GM23248 (cell line): ENCODE results near the gene PPP2R5B.

ENCODE experiments used
- EZH2 ChIP-seq: fragments of 200-600 bp; sonication (generic); IDR thresholded peaks from 2 replicates; pipeline ENCODE4 v1.6.1; 2018; ENCODE audit warnings: antibody characterized with exemption, mild to moderate bottlenecking; ENCODE audit not compliant: insufficient read depth, poor library complexity, severe bottlenecking
- EZH2phosphoT487 ChIP-seq: fragments of 200-600 bp; sonication (generic); IDR thresholded peaks from 2 replicates; pipeline ENCODE4 v1.6.1; 2018; ENCODE audit warnings: antibody characterized with exemption, moderate library complexity, mild to moderate bottlenecking, low read depth; ENCODE audit not compliant: insufficient read depth

DNA sequence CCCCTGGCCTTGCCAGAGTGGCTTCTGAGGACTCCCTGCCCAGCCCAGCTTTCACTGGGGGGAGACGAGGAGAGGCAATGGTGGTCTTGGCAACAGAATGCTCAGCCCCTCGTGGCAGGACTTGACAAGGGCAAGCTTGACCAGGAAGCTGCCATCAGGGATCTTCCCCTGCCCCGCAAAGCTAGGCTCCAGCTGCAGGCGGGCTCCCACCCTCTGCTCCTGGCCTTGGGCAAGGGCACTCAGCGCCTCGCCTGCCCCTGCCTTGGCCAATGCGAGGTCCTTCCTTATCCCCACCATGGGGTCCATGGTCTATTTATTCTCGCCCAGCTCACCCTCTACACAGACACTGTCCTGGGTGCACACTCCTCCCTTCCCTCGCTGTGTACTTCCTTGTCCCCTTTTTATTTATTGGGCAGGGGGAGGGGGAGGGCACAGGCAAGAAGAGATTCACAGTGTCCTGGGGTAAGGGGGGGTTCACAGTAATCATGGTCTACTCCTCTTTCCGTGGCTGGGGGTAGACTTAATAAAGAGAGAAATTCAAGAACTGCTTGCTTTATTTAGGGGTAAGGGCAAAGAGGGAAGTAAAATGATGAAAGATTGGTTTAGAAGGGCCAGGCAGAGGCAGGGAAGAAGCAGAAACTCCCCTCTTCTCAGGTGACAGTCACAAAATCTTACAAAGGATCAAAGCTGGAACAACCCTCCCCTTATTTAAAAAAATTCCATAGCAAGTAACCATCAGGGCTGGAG, 9.6 kb downstream of the PPP2R5B start:
- no peak for TF ChIP-seq EZH2phosphoT487
- TF ChIP-seq EZH2: no peak
